KMS-11 (cell line): ENCODE data around the gene TXNL1.
A peak's percentile ranks its signal among the peaks of the same experiment; 100 is the strongest.

Source experiments
- H2AFZ ChIP-seq: fragments of 200-600 bp; sonication (generic); 2 replicates; pipeline ENCODE4 v1.6.1; 2016; ENCODE audit warnings: antibody characterized with exemption, mixed run types, low read depth
- H3K27ac ChIP-seq: fragments of 200-600 bp; sonication (generic); 2 replicates; pipeline ENCODE4 v1.6.1; 2016; ENCODE audit warnings: mild to moderate bottlenecking, mixed run types
- H3K27me3 ChIP-seq: fragments of 200-600 bp; sonication (generic); 2 replicates; pipeline ENCODE4 v1.6.1; 2017; ENCODE audit warnings: mild to moderate bottlenecking, low read depth, mixed run types, moderate library complexity; ENCODE audit not compliant: insufficient read depth
- H3K36me3 ChIP-seq: fragments of 200-600 bp; sonication (generic); 2 replicates; pipeline ENCODE4 v1.6.1; 2017; ENCODE audit warnings: mild to moderate bottlenecking, mixed run types; ENCODE audit not compliant: insufficient read depth
- H3K4me1 ChIP-seq: fragments of 200-600 bp; sonication (generic); 2 replicates; pipeline ENCODE4 v1.6.1; 2016; ENCODE audit warnings: mild to moderate bottlenecking, low read depth, mixed run types; ENCODE audit not compliant: poor library complexity, severe bottlenecking
- H3K4me2 ChIP-seq: fragments of 200-600 bp; sonication (generic); 2 replicates; pipeline ENCODE4 v1.7.0; 2016; ENCODE audit warnings: mild to moderate bottlenecking, mixed run types
- H3K4me3 ChIP-seq: fragments of 200-600 bp; sonication (generic); IDR thresholded peaks from 2 replicates; pipeline ENCODE4 v1.6.1; 2017; ENCODE audit warnings: low read depth, low read length, mixed read lengths; ENCODE audit not compliant: insufficient read depth
- H3K79me2 ChIP-seq: fragments of 200-600 bp; sonication (generic); 2 replicates; pipeline ENCODE4 v1.6.1; 2016; ENCODE audit warnings: low read depth, mixed run types; ENCODE audit not compliant: insufficient read depth
- H3K9ac ChIP-seq: fragments of 200-600 bp; sonication (generic); 2 replicates; pipeline ENCODE4 v1.6.1; 2016; ENCODE audit warnings: mild to moderate bottlenecking, mixed run types
- H4K20me1 ChIP-seq: fragments of 200-600 bp; sonication (generic); 2 replicates; pipeline ENCODE4 v1.6.1; 2016; ENCODE audit warnings: mild to moderate bottlenecking, mixed run types; ENCODE audit not compliant: insufficient read depth
- CTCF ChIP-seq: fragments of 200-600 bp; sonication (generic); conservative IDR thresholded peaks from 2 replicates; pipeline ENCODE4 v1.6.1; 2017; ENCODE audit warnings: low read depth, mild to moderate bottlenecking, antibody characterized with exemption, low read length, moderate library complexity, mixed read lengths

Gene TXNL1

GRCh38 chr18:56568986-56569385 lies 69.4 kb downstream of the TXNL1 start:
- H3K79me2 ChIP-seq: no peaks in the 10 kb centered on the region
- H2AFZ ChIP-seq: no peak overlapping the region
- no peak overlapping the region for H3K9ac ChIP-seq
- no peak for TF ChIP-seq CTCF
- no peak overlapping the region for H3K27ac ChIP-seq
- H3K27me3 ChIP-seq: no peaks in the 10 kb centered on the region
- no peak overlapping the region for H3K4me2 ChIP-seq
- no peaks in the 10 kb centered on the region for H4K20me1 ChIP-seq
- no peak overlapping the region for H3K4me3 ChIP-seq
- H3K36me3 ChIP-seq: no peaks in the 10 kb centered on the region
- no peaks in the 10 kb centered on the region for H3K4me1 ChIP-seq

GRCh38 chr18:56565551-56566345 lies 72.6 kb downstream of the TXNL1 start:
- no peaks in the 10 kb centered on the region for H4K20me1 ChIP-seq
- H3K4me1 ChIP-seq: no peaks in the 10 kb centered on the region
- no peaks in the 10 kb centered on the region for H3K27me3 ChIP-seq
- no peak overlapping the region for H3K27ac ChIP-seq
- no peaks in the 10 kb centered on the region for H3K36me3 ChIP-seq
- H2AFZ ChIP-seq: no peak overlapping the region
- H3K9ac ChIP-seq: no peak overlapping the region
- no peak overlapping the region for H3K4me2 ChIP-seq
- no peaks in the 10 kb centered on the region for H3K79me2 ChIP-seq
- no peak for TF ChIP-seq CTCF
- H3K4me3 ChIP-seq: no peak overlapping the region

- Histone ChIP-seq H3K36me3 (no peaks in the 10 kb centered on the region), H3K4me3 (no peak overlapping the region), H2AFZ (no peak overlapping the region), H3K4me1 (no peaks in the 10 kb centered on the region), H3K9ac (no peak overlapping the region), H3K27me3 (no peaks in the 10 kb centered on the region), H3K79me2 (no peaks in the 10 kb centered on the region), H3K27ac (no peak overlapping the region), H3K4me2 (no peak overlapping the region), H4K20me1 (no peaks in the 10 kb centered on the region)
- no peak for TF ChIP-seq CTCF
Measured at GRCh38 chr18:56565046-56565445, 73.3 kb downstream of the TXNL1 start.

GRCh38 chr18:56563568-56563967 lies 74.8 kb downstream of the TXNL1 start:
- H2AFZ ChIP-seq: no peak overlapping the region; the same call in 1 of the 2 replicates

More at GRCh38 chr18:56563568-56563967, 74.8 kb downstream of the TXNL1 start:
- Histone ChIP-seq H3K27me3 (no peaks in the 10 kb centered on the region), H3K36me3 (no peaks in the 10 kb centered on the region), H3K4me1 (no peaks in the 10 kb centered on the region), H3K4me2 (no peak overlapping the region), H3K9ac (no peak overlapping the region), H3K27ac (no peak overlapping the region), H4K20me1 (no peaks in the 10 kb centered on the region), H3K4me3 (no peak overlapping the region), H3K79me2 (no peaks in the 10 kb centered on the region)
- 0 out of 2 replicates have a peak, but pooled peaks have one; percentile 27 for TF ChIP-seq CTCF
